Fibroblast of lung (primary cell): ENCODE measurements around the gene AIMP2. TPM values are rescaled to one million over a fixed set of nuclear protein-coding genes. Genes with fewer than 3 reads are reported as not detected.
"Not testable (repeated sequence)": the region's sequence is repeated elsewhere in the genome, so short reads cannot be mapped to it uniquely, and the experiment has no call there.

ENCODE experiments used
- DNase-seq, 2 donors: peaks; one replicate each; pipeline versions ENCODE4 v3.0.0 to v3.0.0-alpha.2; 2010; ENCODE audit warnings: low read depth in 2 of 2
- H2AFZ ChIP-seq: 2 replicates; pipeline ENCODE4 v1.5.1; 2012; ENCODE audit warnings: low read length, control low read depth, inconsistent platforms
- H3K27ac ChIP-seq: 2 replicates; pipeline ENCODE4 v1.5.1; 2011; ENCODE audit warnings: low read length, control low read depth; ENCODE audit not compliant: insufficient read depth
- H3K27me3 ChIP-seq: 2 replicates; pipeline ENCODE4 v1.5.1; 2011; ENCODE audit warnings: mild to moderate bottlenecking, low read length; ENCODE audit not compliant: control insufficient read depth, insufficient read depth
- H3K36me3 ChIP-seq: 2 replicates; pipeline ENCODE4 v1.5.1; 2011; ENCODE audit warnings: low read length; ENCODE audit not compliant: control insufficient read depth, insufficient read depth
- H3K4me1 ChIP-seq: 2 replicates; pipeline ENCODE4 v1.5.1; 2011; ENCODE audit warnings: low read length; ENCODE audit not compliant: control insufficient read depth, insufficient read depth; ENCODE audit errors: extremely low read depth
- H3K4me2 ChIP-seq: 2 replicates; pipeline ENCODE4 v1.5.1; 2011; ENCODE audit warnings: low read length, control low read depth; ENCODE audit not compliant: insufficient read depth; ENCODE audit errors: extremely low read depth
- H3K4me3 ChIP-seq, 4 experiments: fragments of 200-600 bp in 1 of 4; sonication (generic) in 1 of 4; replicated peaks in 1 of 4; 2 replicates each; pipeline ENCODE4 v1.5.1; 2011 to 2016; ENCODE audit warnings: low read length in 4 of 4, low read depth in 3 of 4, mild to moderate bottlenecking in 3 of 4, control low read depth in 2 of 4, inconsistent platforms in 1 of 4, mixed read lengths in 1 of 4; ENCODE audit not compliant: insufficient read depth in 1 of 4; ENCODE audit errors: control extremely low read depth in 1 of 4
- H3K79me2 ChIP-seq: 2 replicates; pipeline ENCODE4 v1.5.1; 2012; ENCODE audit warnings: mild to moderate bottlenecking, low read length, inconsistent platforms; ENCODE audit not compliant: control insufficient read depth, insufficient read depth
- H3K9ac ChIP-seq: 2 replicates; pipeline ENCODE4 v1.5.1; 2011; ENCODE audit warnings: mild to moderate bottlenecking, low read length, control low read depth; ENCODE audit not compliant: insufficient read depth
- H3K9me3 ChIP-seq: 2 replicates; pipeline ENCODE4 v1.5.1; 2012; ENCODE audit warnings: low read depth, low read length; ENCODE audit not compliant: control insufficient read depth, insufficient read depth
- H4K20me1 ChIP-seq: 2 replicates; pipeline ENCODE4 v1.5.1; 2011; ENCODE audit warnings: low read length; ENCODE audit not compliant: control insufficient read depth, insufficient read depth; ENCODE audit errors: extremely low read depth
- CTCF ChIP-seq, 2 donors: IDR thresholded peaks in 1 of 2; conservative IDR thresholded peaks in 1 of 2; 1 replicate in 1 of 2; 2 replicates in 1 of 2; pipeline ENCODE4 v1.5.1; 2011 to 2012; ENCODE audit warnings: low read length in 2 of 2, control low read depth in 1 of 2, inconsistent platforms in 1 of 2, low read depth in 1 of 2, mild to moderate bottlenecking in 1 of 2
- EZH2 ChIP-seq: IDR thresholded peaks from 2 replicates; pipeline ENCODE4 v1.5.1; 2012; ENCODE audit warnings: low read length, control low read depth, mild to moderate bottlenecking; ENCODE audit errors: missing control alignments
- polyA minus RNA-seq: library from RNA; depleted of rRNA, polyadenylated mRNA; stranded (reverse); fragments of >200 nt; gene quantifications from 2 replicates; pipeline ENCODE4 v1.2.3, GENCODE V29; 2011; ENCODE audit warnings: low replicate concordance
- polyA plus RNA-seq, 2 donors: library from polyadenylated mRNA; depleted of rRNA in 1 of 2; stranded (reverse) in 1 of 2; unstranded in 1 of 2; fragments of >200 nt; gene quantifications; 2 replicates each; pipeline ENCODE4 v1.2.1, GENCODE V29; 2011 to 2012; ENCODE audit warnings: missing spikeins in 1 of 2
- total RNA-seq: library from RNA; depleted of rRNA; stranded (reverse); fragments of >200 nt; gene quantifications from 2 replicates; pipeline ENCODE4 v1.2.1, GENCODE V29; 2014

The AIMP2 gene
- total RNA-seq (41.6 and 41.9 TPM in 2 replicates), polyA plus RNA-seq (47.4 and 58.5 TPM in 2 replicates), polyA minus RNA-seq (30.6 and 31.7 TPM in 2 replicates)
- 27.1 and 36.6 TPM in 2 replicates for polyA plus RNA-seq (2012)

GRCh38 chr7:6008668-6009611 lies at the start of gene AIMP2, which contains the start of gene PMS2:
Gene AIMP2 (plus strand): TSS chr7:6009272. CDS start chr7:6009364, 92 bp downstream.
Gene PMS2 (minus strand): TSS chr7:6009049. CDS start chr7:6009019, 30 bp downstream.
- peaks cover 27% of the 10 kb centered on the region for H3K79me2 ChIP-seq
- no peaks in the 10 kb centered on the region for H3K9me3 ChIP-seq
- H3K36me3 ChIP-seq: no peaks in the 10 kb centered on the region
- H4K20me1 ChIP-seq: no peaks in the 10 kb centered on the region
- H3K4me3 ChIP-seq: peak within 1 kb of the TSS; percentile 67 to 91 (median 82)
- peak within 1 kb of the TSS; percentile 88 for H3K4me2 ChIP-seq
- peak within 1 kb of the TSS; percentile 86 for H3K9ac ChIP-seq
- peak; percentile 97 to 99 for DNase-seq
- peak in 1 of 2 donors; percentile 10 for TF ChIP-seq CTCF (conservative IDR thresholded peaks at IDR 0.05 in 1 of 2, IDR thresholded peaks at IDR 0.05 in 1 of 2; ENCODE audit: low read depth in 1 of 2, low read length in 2 of 2)
- no peak for TF ChIP-seq EZH2
- peak within 1 kb of the TSS; percentile 97 for H3K27ac ChIP-seq
- peaks cover 2% of the 10 kb centered on the region for H3K4me1 ChIP-seq
- no peaks in the 10 kb centered on the region for H3K27me3 ChIP-seq
- H2AFZ ChIP-seq: peak within 1 kb of the TSS; percentile 87

- H3K4me1 ChIP-seq, H3K9ac ChIP-seq, H3K9me3 ChIP-seq, H3K27me3 ChIP-seq, H2AFZ ChIP-seq, H3K36me3 ChIP-seq, H3K4me2 ChIP-seq, H3K79me2 ChIP-seq, H3K4me3 ChIP-seq, H4K20me1 ChIP-seq, H3K27ac ChIP-seq, DNase-seq: not testable (repeated sequence)
These were observed 45.9 kb upstream of the AIMP2 start for GRCh38 chr7:5963205-5963604.

GRCh38 chr7:5963810-5964209 lies 45.3 kb upstream of the AIMP2 start:
- H3K4me3 ChIP-seq, H3K36me3 ChIP-seq, H3K27me3 ChIP-seq, H3K4me2 ChIP-seq, H3K9ac ChIP-seq, H3K27ac ChIP-seq, DNase-seq, H3K4me1 ChIP-seq, H3K79me2 ChIP-seq, H2AFZ ChIP-seq, H3K9me3 ChIP-seq, H4K20me1 ChIP-seq: not testable (repeated sequence)

- not testable (repeated sequence) for H2AFZ ChIP-seq, H3K9ac ChIP-seq, H3K4me2 ChIP-seq, H3K9me3 ChIP-seq, H3K4me1 ChIP-seq, H3K36me3 ChIP-seq, H3K79me2 ChIP-seq, DNase-seq, H3K27me3 ChIP-seq, H3K27ac ChIP-seq, H3K4me3 ChIP-seq, H4K20me1 ChIP-seq
These were observed 38.6 kb upstream of the AIMP2 start, which contains the start of gene RSPH10B for GRCh38 chr7:5970347-5970911. Gene RSPH10B (minus strand): TSS chr7:5970689. CDS start chr7:5967116, 3,573 bp downstream.

DNA sequence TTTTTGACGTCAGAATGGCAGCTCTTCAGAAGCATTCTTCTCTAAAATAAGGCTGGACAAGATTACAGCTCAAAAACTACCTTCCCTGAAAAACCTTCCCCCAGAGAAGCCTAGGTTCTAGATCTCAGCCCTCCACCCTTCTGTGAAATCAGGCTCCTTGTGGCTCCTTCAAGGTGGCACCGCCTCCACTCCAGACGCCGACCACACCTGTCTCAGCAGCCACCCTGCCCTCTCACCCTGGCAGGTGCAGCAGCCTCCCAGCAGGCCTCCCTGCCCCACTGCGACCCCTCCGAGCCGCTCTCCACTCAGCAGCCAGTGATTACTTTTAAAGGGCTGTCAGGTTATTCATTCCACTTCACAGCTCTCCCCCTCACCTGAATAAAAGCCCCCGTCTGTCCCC lies 35.5 kb upstream of the AIMP2 start:
- not testable (repeated sequence) for H3K9me3 ChIP-seq, H3K79me2 ChIP-seq

More for the DNA sequence above, 35.5 kb upstream of the AIMP2 start:
- H3K4me1 ChIP-seq, H4K20me1 ChIP-seq, H3K36me3 ChIP-seq, H3K27ac ChIP-seq, H3K27me3 ChIP-seq, H3K4me2 ChIP-seq, H3K9ac ChIP-seq, DNase-seq, H2AFZ ChIP-seq, H3K4me3 ChIP-seq: not testable (repeated sequence)
